Panc1 (cell line): ENCODE measurements around the gene CXCR2. TPM values are rescaled to one million over a fixed set of nuclear protein-coding genes. Genes with fewer than 3 reads are reported as not detected.

Experiments used
- ATAC-seq: fragments of 200-7000 bp; cut with Tn5 transposase; 2 replicates; pipeline ENCODE4 v1.9.1; 2020; ENCODE audit warnings: mild to moderate bottlenecking, moderate library complexity
- BruUV-seq: library from RNA; stranded (reverse); fragments of 400-500 nt; replicated peaks from 2 replicates; lab custom pipeline; 2021; lab: Mats Ljungman, UMichigan
- CTCF ChIA-PET: fragments of 300-600 bp; sonication (Branson Sonifier 250); formaldehyde crosslinking; loops from one replicate; lab custom pipeline; 2022; ENCODE audit warnings: antibody characterized with exemption; lab: Charles Lee
- POLR2A ChIA-PET: fragments of 300-600 bp; sonication (Branson Sonifier 250); formaldehyde crosslinking; loops from one replicate; lab custom pipeline; 2022; ENCODE audit warnings: antibody characterized with exemption; lab: Charles Lee
- DNase-seq: peaks from one replicate; pipeline ENCODE4 v3.0.0-alpha.2; 2010; ENCODE audit warnings: low read depth, low spot score
- H3K27ac ChIP-seq: 2 replicates; pipeline ENCODE4 v1.5.1; 2011; ENCODE audit warnings: mild to moderate bottlenecking, low read length, inconsistent platforms
- H3K27me3 ChIP-seq: fragments of 200-500 bp; sonication (Bioruptor generic); 2 replicates; pipeline ENCODE4 v1.6.0; 2014; ENCODE audit warnings: low read length, inconsistent platforms; ENCODE audit not compliant: control insufficient read depth, insufficient read depth
- H3K36me3 ChIP-seq: fragments of 200-500 bp; sonication (Bioruptor generic); 2 replicates; pipeline ENCODE4 v1.5.1; 2014; ENCODE audit warnings: inconsistent platforms, mild to moderate bottlenecking, low read length, moderate library complexity; ENCODE audit not compliant: control insufficient read depth, insufficient read depth
- H3K4me1 ChIP-seq: 2 replicates; pipeline ENCODE4 v1.5.1; 2011; ENCODE audit warnings: inconsistent platforms, mild to moderate bottlenecking, low read length, moderate library complexity; ENCODE audit not compliant: control insufficient read depth, insufficient read depth
- H3K4me3 ChIP-seq, 2 experiments: 2 replicates each; pipeline ENCODE4 v1.5.1; 2011 to 2012; ENCODE audit warnings: low read depth in 2 of 2, low read length in 2 of 2, mild to moderate bottlenecking in 2 of 2, inconsistent platforms in 1 of 2, moderate library complexity in 1 of 2
- H3K9me3 ChIP-seq: fragments of 200-500 bp; sonication (Bioruptor generic); 2 replicates; pipeline ENCODE4 v1.5.1; 2014; ENCODE audit warnings: low read depth, mild to moderate bottlenecking, inconsistent platforms, low read length, moderate library complexity; ENCODE audit not compliant: control insufficient read depth, insufficient read depth
- CTCF ChIP-seq: fragments of 450-650 bp; IDR thresholded peaks from 2 replicates; pipeline ENCODE4 v1.5.1; 2017; ENCODE audit warnings: mild to moderate bottlenecking
- POLR2AphosphoS5 ChIP-seq: IDR thresholded peaks from 2 replicates; pipeline ENCODE4 v1.6.1; 2012; ENCODE audit warnings: mild to moderate bottlenecking, low read depth, low read length, moderate library complexity
- REST ChIP-seq, 2 experiments: IDR thresholded peaks; 2 replicates each; pipeline ENCODE4 v1.6.1; 2011 to 2012; ENCODE audit warnings: low read depth in 2 of 2, control low read depth in 1 of 2, low read length in 1 of 2, mild to moderate bottlenecking in 1 of 2, moderate library complexity in 1 of 2; ENCODE audit not compliant: insufficient read depth in 1 of 2
- SIN3A ChIP-seq: IDR thresholded peaks from 2 replicates; pipeline ENCODE4 v1.6.1; 2012; ENCODE audit warnings: low read depth, mild to moderate bottlenecking, low read length, moderate library complexity, borderline replicate concordance; ENCODE audit not compliant: insufficient read depth
- TCF7L2 ChIP-seq: IDR thresholded peaks from 2 replicates; pipeline ENCODE4 v1.6.1; 2011; ENCODE audit warnings: mild to moderate bottlenecking, low read depth, low read length, inconsistent platforms
- in situ Hi-C: cut with HindIII; loops from 2 replicates; pipeline ENCODE4 v1.10.0; 2016; ENCODE audit warnings: low sequenced_read_pairs, low pct_unique_long_range_greater_than_20kb
- intact Hi-C: fragments of 100-400 bp; cut with micrococcal nuclease; formaldehyde crosslinking; loops from one replicate; pipeline ENCODE4 v1.10.0; 2022; ENCODE audit not compliant: unreplicated experiment
- total RNA-seq: library from RNA; stranded (reverse); gene quantifications from one replicate; pipeline ENCODE4 v1.2.1, GENCODE V29; 2021; ENCODE audit not compliant: unreplicated experiment

CXCR2 gene
- total RNA-seq, 1 experiment from 2014 or later, result not detected

- H3K27me3 ChIP-seq, result 0 out of 2 replicates have a peak, but pooled peaks cover 3% of the 10 kb centered on the region
- no peak for DNase-seq
- TF ChIP-seq POLR2AphosphoS5 (no peak), TCF7L2 (no peak), SIN3A (no peak), CTCF (no peak), REST (IDR thresholded peaks at IDR 0.05; ENCODE audit: insufficient read depth in 1 of 2, low read depth in 2 of 2, low read length in 1 of 2) (no peak)
- H3K4me3 ChIP-seq, result no peak overlapping the region
- intact Hi-C loops, result no loop called here
- in situ Hi-C loops, result no loop called here
- BruUV-seq, result no TSS peak
- no peaks in the 10 kb centered on the region for H3K4me1 ChIP-seq
- no peak for ATAC-seq
- POLR2A ChIA-PET, result no interaction called here
- H3K27ac ChIP-seq, result no peak overlapping the region
- H3K9me3 ChIP-seq, result no peaks in the 10 kb centered on the region
- CTCF ChIA-PET, result no interaction called here
- no peaks in the 10 kb centered on the region for H3K36me3 ChIP-seq
Observed at GRCh38 chr2:218172845-218173244, 47.0 kb downstream of the CXCR2 start.

GRCh38 chr2:218179782-218180181 lies 54.0 kb downstream of the CXCR2 start:
- DNase-seq (no peak), ATAC-seq (no peak)
- H3K27me3 ChIP-seq, result peaks cover 8% of the 10 kb centered on the region
- no peak overlapping the region for H3K27ac ChIP-seq
- H3K4me1 ChIP-seq, result no peaks in the 10 kb centered on the region
- BruUV-seq, result no TSS peak
- CTCF ChIA-PET, result no interaction called here
- no peak overlapping the region for H3K4me3 ChIP-seq
- no peaks in the 10 kb centered on the region for H3K36me3 ChIP-seq
- in situ Hi-C loops (no loop called here), intact Hi-C loops (no loop called here)
- POLR2A ChIA-PET, result no interaction called here
- no peak for TF ChIP-seq REST (IDR thresholded peaks at IDR 0.05; ENCODE audit: insufficient read depth in 1 of 2, low read depth in 2 of 2, low read length in 1 of 2)
- no peak for TF ChIP-seq TCF7L2
- TF ChIP-seq CTCF, result no peak
- TF ChIP-seq SIN3A, result no peak
- TF ChIP-seq POLR2AphosphoS5, result no peak
- H3K9me3 ChIP-seq, result no peaks in the 10 kb centered on the region
